ENCODE measurements around the gene SH3GL1. TPM values are rescaled to one million over a fixed set of nuclear protein-coding genes. Genes with fewer than 3 reads are reported as not detected.
A peak's percentile ranks its signal among the peaks of the same experiment; 100 is the strongest.

The SH3GL1 gene
- total and polyA plus RNA-seq, 9 of the 15 experiments (the other 6 are each of a cell fraction or from before 2014, with no cell fraction given) = 1.7 to 75.3 (median 25.7) TPM

- Histone ChIP-seq H3K9ac (ENCODE audit: insufficient read depth in 1 of 2, low read depth in 2 of 2, low read length in 2 of 2) (peak overlapping the region in 1 of 2 experiments; percentile 17; a peak in 1 of 4 replicates), H3K4me2 (ENCODE audit: insufficient read depth, low read length) (no peak overlapping the region), H3K27ac (ENCODE audit: extremely low read depth, low read depth, low read length) (no peak overlapping the region), H3K27me3 (ENCODE audit: control insufficient read depth in 2 of 2, insufficient read depth in 2 of 2, low read length in 2 of 2) (no peaks in the 10 kb centered on the region), H3K9me1 (ENCODE audit: control insufficient read depth, insufficient read depth, low read length) (peaks cover 4% of the 10 kb centered on the region), H3K4me1 (replicated peaks in 1 of 2; ENCODE audit: control insufficient read depth in 2 of 2, insufficient read depth in 2 of 2, low read length in 2 of 2) (peaks cover 0 to 2% of the 10 kb centered on the region in 2 experiments; a peak in 1 of 5 replicates), H3K36me3 (ENCODE audit: control insufficient read depth, insufficient read depth, low read length) (peaks cover 85% of the 10 kb centered on the region; the same call in 2 of the 3 replicates), H3K79me2 (ENCODE audit: control insufficient read depth, insufficient read depth, low read length) (peaks cover 2% of the 10 kb centered on the region; the same call in 1 of the 3 replicates), H3K9me3 (replicated peaks; ENCODE audit: control insufficient read depth, insufficient read depth, low read depth, low read length) (no peaks in the 10 kb centered on the region), H4K20me1 (replicated peaks; ENCODE audit: control insufficient read depth, insufficient read depth, low read length) (no peaks in the 10 kb centered on the region), H3K4me3 (no peak overlapping the region), H2AFZ (ENCODE audit: low read depth, low read length) (no peak overlapping the region)
- DNase-seq (ENCODE audit: extremely low read depth in 1 of 4, low spot score in 3 of 4) = no peak
- BruUV-seq (replicated peaks) = no TSS peak
- FAIRE-seq = no peak
- TF ChIP-seq ZNF79 (CRISPR knock-in tag; IDR thresholded peaks at IDR 0.05; ENCODE audit: low read depth) (no peak), PHTF2 (CRISPR knock-in tag; IDR thresholded peaks at IDR 0.05) (no peak), ZNF584 (CRISPR knock-in tag; IDR thresholded peaks at IDR 0.05; ENCODE audit: low read depth) (no peak), KLF13 (tag; IDR thresholded peaks at IDR 0.05; ENCODE audit: borderline replicate concordance, low read depth) (no peak), NFIX (CRISPR knock-in tag; IDR thresholded peaks at IDR 0.05; ENCODE audit: low read depth) (no peak)
- no peak; the same call in 2 of the 3 replicates for ATAC-seq
- ChIA-PET CTCF (ENCODE audit: low intra/inter-chr PET ratio) (no interaction called here), POLR2A (interaction anchor here (0.8 to 1.0 kb wide), 2 partner anchors 9 to 20 kb away, joined by 3 to 5 read pairs; no protein-coding TSS in a partner anchor)
- intact Hi-C loops (cut with micrococcal nuclease) = no loop called here
- in situ Hi-C loops (cut with MboI) = no loop called here
- WGBS (ENCODE audit: insufficient coverage, low coverage, missing lambda C conversion rate) = 90% methylated on average over 7 of the region's 7 CpGs
Measured at GRCh38 chr19:4436231-4436630, 35.9 kb upstream of the SH3GL1 start.

DNA sequence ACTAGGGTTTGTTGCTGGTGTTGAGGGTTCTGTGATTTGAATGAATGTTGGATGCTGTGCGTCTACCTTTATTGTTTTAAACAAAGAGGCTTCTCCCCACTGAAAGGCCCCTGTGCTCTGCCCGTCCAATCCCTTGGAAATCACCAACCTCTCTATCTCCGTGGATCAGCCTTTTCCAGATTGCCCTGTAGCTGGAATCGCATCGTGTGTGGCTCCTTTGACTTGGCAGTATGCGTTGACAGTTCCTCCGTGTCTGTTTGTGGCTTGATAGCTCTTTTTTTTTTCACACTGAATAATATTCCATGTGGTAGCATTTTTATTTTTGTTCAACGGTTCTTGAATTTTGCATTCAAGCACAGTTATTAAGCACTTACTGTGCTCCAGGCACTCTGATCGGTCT, 34.0 kb upstream of the SH3GL1 start:
- BruUV-seq (replicated peaks) = no TSS peak
- H3K4me1 ChIP-seq (replicated peaks in 1 of 2; ENCODE audit: control insufficient read depth in 2 of 2, insufficient read depth in 2 of 2, low read length in 2 of 2) = peaks cover 0 to 2% of the 10 kb centered on the region in 2 experiments; a peak in 1 of 5 replicates
- H4K20me1 ChIP-seq (replicated peaks; ENCODE audit: control insufficient read depth, insufficient read depth, low read length) = no peaks in the 10 kb centered on the region
- no peak overlapping the region for H3K27ac ChIP-seq (ENCODE audit: extremely low read depth, low read depth, low read length)
- peaks cover 88% of the 10 kb centered on the region; the same call in 2 of the 3 replicates for H3K36me3 ChIP-seq (ENCODE audit: control insufficient read depth, insufficient read depth, low read length)
- 93% methylated on average over 9 of the region's 9 CpGs for whole genome bisulfite sequencing (ENCODE audit: insufficient coverage, low coverage, missing lambda C conversion rate)
- H2AFZ ChIP-seq (ENCODE audit: low read depth, low read length) = no peak overlapping the region
- H3K9me1 ChIP-seq (ENCODE audit: control insufficient read depth, insufficient read depth, low read length) = peaks cover 4% of the 10 kb centered on the region
- no peak overlapping the region for H3K9ac ChIP-seq (ENCODE audit: insufficient read depth in 1 of 2, low read depth in 2 of 2, low read length in 2 of 2)
- H3K79me2 ChIP-seq (ENCODE audit: control insufficient read depth, insufficient read depth, low read length) = peaks cover 2% of the 10 kb centered on the region; the same call in 1 of the 3 replicates
- in situ Hi-C loops (cut with MboI) = no loop called here
- POLR2A ChIA-PET = interaction anchor here (0.6 to 1.5 kb wide), 3 partner anchors 13 to 184 kb away, joined by 3 to 4 read pairs (median 3); no protein-coding TSS in a partner anchor
- H3K27me3 ChIP-seq (ENCODE audit: control insufficient read depth in 2 of 2, insufficient read depth in 2 of 2, low read length in 2 of 2) = no peaks in the 10 kb centered on the region
- CTCF ChIA-PET (ENCODE audit: low intra/inter-chr PET ratio) = no interaction called here
- H3K4me2 ChIP-seq (ENCODE audit: insufficient read depth, low read length) = no peak overlapping the region
- H3K9me3 ChIP-seq (replicated peaks; ENCODE audit: control insufficient read depth, insufficient read depth, low read depth, low read length) = no peaks in the 10 kb centered on the region
- DNase-seq (ENCODE audit: extremely low read depth in 1 of 4, low spot score in 3 of 4) = no peak
- FAIRE-seq = no peak
- no peak overlapping the region for H3K4me3 ChIP-seq
- intact Hi-C loops (cut with micrococcal nuclease) = no loop called here
- ATAC-seq = no peak
- TF ChIP-seq ZNF408 (CRISPR knock-in tag; IDR thresholded peaks at IDR 0.05; ENCODE audit: low read depth) (no peak), EWSR1 (IDR thresholded peaks at IDR 0.05; ENCODE audit: borderline replicate concordance, low read depth, partially characterized antibody) (no peak), CAMTA2 (CRISPR knock-in tag; conservative IDR thresholded peaks at IDR 0.05) (no peak), PTTG1 (tag; IDR thresholded peaks at IDR 0.05; ENCODE audit: low read depth) (no peak), GABPA (tag; conservative IDR thresholded peaks at IDR 0.05; ENCODE audit: low read depth) (no peak), MED1 (CRISPR knock-in tag; IDR thresholded peaks at IDR 0.05; ENCODE audit: borderline replicate concordance) (no peak)
- TF ChIP-seq, protein P1, sequence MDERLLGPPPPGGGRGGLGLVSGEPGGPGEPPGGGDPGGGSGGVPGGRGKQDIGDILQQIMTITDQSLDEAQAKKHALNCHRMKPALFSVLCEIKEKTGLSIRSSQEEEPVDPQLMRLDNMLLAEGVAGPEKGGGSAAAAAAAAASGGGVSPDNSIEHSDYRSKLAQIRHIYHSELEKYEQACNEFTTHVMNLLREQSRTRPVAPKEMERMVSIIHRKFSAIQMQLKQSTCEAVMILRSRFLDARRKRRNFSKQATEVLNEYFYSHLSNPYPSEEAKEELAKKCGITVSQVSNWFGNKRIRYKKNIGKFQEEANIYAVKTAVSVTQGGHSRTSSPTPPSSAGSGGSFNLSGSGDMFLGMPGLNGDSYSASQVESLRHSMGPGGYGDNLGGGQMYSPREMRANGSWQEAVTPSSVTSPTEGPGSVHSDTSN (CRISPR knock-in tag; IDR thresholded peaks at IDR 0.05; ENCODE audit: low read depth) = no peak
- TF ChIP-seq, protein P1 (tag; conservative IDR thresholded peaks at IDR 0.05; ENCODE audit: low read depth) = no peak

Measured in K562 (cell line).